Measurements from ENCODE around the gene GPR37L1.

Gene GPR37L1

GRCh38 chr1:202160377-202160940 lies 37.7 kb downstream of the GPR37L1 start, which contains the start of gene PTPN7:
Gene PTPN7 (minus strand): TSS chr1:202160602. CDS start chr1:202159402, 1,200 bp downstream.
- ChIA-PET POLR2A (interaction anchor here (0.6 kb wide), 1 partner anchor 191 kb away, joined by 4 read pairs; no protein-coding TSS in a partner anchor), CTCF (interaction anchor here (0.6 kb wide), 1 partner anchor 16 kb away, joined by 3 read pairs; no protein-coding TSS in a partner anchor)
- H3K27ac ChIP-seq (ENCODE audit: extremely low read depth, low read depth, low read length) = no peak within 1 kb of the TSS
- H3K36me3 ChIP-seq (ENCODE audit: control insufficient read depth in 2 of 2, insufficient read depth in 1 of 2, low read length in 2 of 2) = no peaks in the 10 kb centered on the region
- H3K4me3 ChIP-seq (ENCODE audit: low read depth, low read length) = no peak within 1 kb of the TSS
- no peak for TF ChIP-seq ZNF560 (tag by site-specific recombination; IDR thresholded peaks at IDR 0.05; ENCODE audit: borderline replicate concordance)
- no peak for TF ChIP-seq REPIN1 (tag by site-specific recombination; IDR thresholded peaks at IDR 0.05; ENCODE audit: low read depth)
- peak; percentile 66; the same call in 1 of the 2 replicates for TF ChIP-seq EGR2 (tag by site-specific recombination; IDR thresholded peaks at IDR 0.05; ENCODE audit: low read depth)
- no peak for TF ChIP-seq ZNF837 (tag by site-specific recombination; IDR thresholded peaks at IDR 0.05)
- peak; percentile 67 for TF ChIP-seq ZFHX2 (tag by site-specific recombination; conservative IDR thresholded peaks at IDR 0.05)
- TF ChIP-seq GFI1B (tag by site-specific recombination; IDR thresholded peaks at IDR 0.05) = no peak
- TF ChIP-seq ELK4 (IDR thresholded peaks at IDR 0.05; ENCODE audit: borderline replicate concordance, low read depth, low read length) = no peak
- no peaks in the 10 kb centered on the region for H3K9me3 ChIP-seq (ENCODE audit: control insufficient read depth, insufficient read depth, low read depth, low read length)
- H3K4me1 ChIP-seq (ENCODE audit: control insufficient read depth, insufficient read depth, low read length) = no peaks in the 10 kb centered on the region

- CTCF ChIA-PET = interaction anchor here (1.3 kb wide), 1 partner anchor 15 kb away, joined by 3 read pairs; no protein-coding TSS in a partner anchor
- H3K27ac ChIP-seq (ENCODE audit: extremely low read depth, low read depth, low read length) = no peak overlapping the region
- H3K36me3 ChIP-seq (ENCODE audit: control insufficient read depth in 2 of 2, insufficient read depth in 1 of 2, low read length in 2 of 2) = no peaks in the 10 kb centered on the region
- H3K4me1 ChIP-seq (ENCODE audit: control insufficient read depth, insufficient read depth, low read length) = no peaks in the 10 kb centered on the region
- H3K9me3 ChIP-seq (ENCODE audit: control insufficient read depth, insufficient read depth, low read depth, low read length) = no peaks in the 10 kb centered on the region
- H3K4me3 ChIP-seq (ENCODE audit: low read depth, low read length) = no peak overlapping the region
- peak; percentile 12; the same call in 1 of the 2 replicates for TF ChIP-seq SP2 (tag by site-specific recombination; IDR thresholded peaks at IDR 0.05)
- no peak for TF ChIP-seq ZBTB44 (tag by site-specific recombination; IDR thresholded peaks at IDR 0.05)
- TF ChIP-seq KLF17 (tag by site-specific recombination; IDR thresholded peaks at IDR 0.05) = no peak
- no peak for TF ChIP-seq ZNF10 (tag by site-specific recombination; IDR thresholded peaks at IDR 0.05)
- POLR2A ChIA-PET = no interaction called here
Observed at GRCh38 chr1:202161151-202162046, 38.7 kb downstream of the GPR37L1 start.

- CTCF ChIA-PET = interaction anchor here (1.3 to 1.9 kb wide), 2 partner anchors 7 to 16 kb away, joined by 3 to 6 read pairs; no protein-coding TSS in a partner anchor
- Histone ChIP-seq H3K27ac (ENCODE audit: extremely low read depth, low read depth, low read length) (no peak overlapping the region), H3K36me3 (ENCODE audit: control insufficient read depth in 2 of 2, insufficient read depth in 1 of 2, low read length in 2 of 2) (no peaks in the 10 kb centered on the region), H3K4me3 (ENCODE audit: low read depth, low read length) (no peak overlapping the region), H3K9me3 (ENCODE audit: control insufficient read depth, insufficient read depth, low read depth, low read length) (no peaks in the 10 kb centered on the region), H3K4me1 (ENCODE audit: control insufficient read depth, insufficient read depth, low read length) (no peaks in the 10 kb centered on the region)
- POLR2A ChIA-PET = no interaction called here
- TF ChIP-seq ZNF549 (tag by site-specific recombination; IDR thresholded peaks at IDR 0.05) = no peak
- TF ChIP-seq ZNF202 (tag by site-specific recombination; IDR thresholded peaks at IDR 0.05; ENCODE audit: borderline replicate concordance) = no peak
- no peak for TF ChIP-seq ZFP41 (tag by site-specific recombination; IDR thresholded peaks at IDR 0.05; ENCODE audit: borderline replicate concordance)
- TF ChIP-seq ZBTB49 (tag by site-specific recombination; IDR thresholded peaks at IDR 0.05; ENCODE audit: low read depth) = no peak
- peak; percentile 65 for TF ChIP-seq ZNF398 (tag by site-specific recombination; IDR thresholded peaks at IDR 0.05)
Observed at GRCh38 chr1:202162047-202162417, 39.3 kb downstream of the GPR37L1 start.
